ENCODE measurements around the gene CSH2.
"Not testable (repeated sequence)": the region's sequence is repeated elsewhere in the genome, so short reads cannot be mapped to it uniquely, and the experiment has no call there.

CSH2 gene

DNA sequence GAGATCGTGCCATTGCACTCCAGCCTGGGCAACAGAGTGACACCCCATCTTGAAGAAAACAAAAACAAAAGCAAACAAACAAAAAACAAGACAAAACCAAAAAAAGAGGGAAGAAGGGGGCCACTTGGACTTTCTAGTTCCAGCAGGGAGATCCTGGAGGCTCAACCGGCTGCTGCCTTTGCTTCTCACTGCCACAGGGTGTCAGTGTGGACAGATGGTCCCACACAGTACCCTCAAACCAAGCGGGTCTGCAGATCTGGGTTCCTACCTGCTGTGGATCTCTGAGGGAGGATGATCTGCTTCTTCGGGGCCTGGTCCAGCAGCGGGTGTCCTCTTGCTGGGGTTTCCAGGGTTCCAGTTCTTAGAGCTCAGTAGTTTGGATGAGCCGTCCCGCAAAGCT is 6.9 kb downstream of the CSH2 start:
- not testable (repeated sequence) for H3K27ac ChIP-seq

DNA sequence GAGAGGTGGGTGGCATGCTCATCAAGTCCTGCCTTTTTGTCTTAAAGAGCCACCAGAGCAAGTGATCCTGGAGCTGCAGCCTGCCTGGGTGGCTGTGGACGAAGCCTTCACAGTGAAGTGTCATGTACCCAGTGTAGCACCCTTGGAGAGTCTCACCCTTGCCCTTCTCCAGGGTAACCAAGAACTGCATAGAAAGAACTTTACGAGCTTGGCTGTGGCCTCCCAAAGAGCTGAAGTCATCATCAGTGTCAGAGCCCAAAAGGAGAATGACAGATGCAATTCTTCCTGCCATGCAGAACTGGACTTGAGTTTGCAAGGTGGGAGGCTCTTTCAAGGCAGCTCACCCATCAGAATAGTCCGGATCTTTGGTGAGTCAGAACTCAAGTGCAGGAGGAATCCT is 14.2 kb downstream of the CSH2 start:
- no peak overlapping the region for H3K27ac ChIP-seq
- TF ChIP-seq CTCF (IDR thresholded peaks at IDR 0.05): no peak
- TF ChIP-seq ZFX (IDR thresholded peaks at IDR 0.05; ENCODE audit: borderline replicate concordance): no peak

GRCh38 chr17:63856425-63856824 is 17.1 kb downstream of the CSH2 start:
- H3K27ac ChIP-seq: not testable (repeated sequence)

DNA sequence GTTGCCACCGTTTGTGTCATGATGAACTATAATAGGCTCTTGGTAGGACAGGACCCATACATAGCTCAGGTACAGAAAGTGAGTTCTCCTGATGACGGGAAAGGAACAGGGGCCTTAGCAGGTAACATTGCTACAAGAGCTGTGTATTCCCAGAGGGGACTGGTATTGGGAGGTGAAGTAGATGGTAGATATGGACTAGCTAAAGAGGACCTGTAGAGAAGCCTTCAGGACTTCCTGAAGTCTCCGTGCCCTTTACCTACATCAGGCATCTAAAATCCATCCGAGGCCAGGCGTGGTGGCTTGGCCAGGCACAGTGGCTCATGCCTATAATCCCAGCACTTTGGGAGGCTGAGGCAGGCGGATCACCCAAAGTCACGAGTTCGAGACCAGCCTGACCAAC is 18.3 kb downstream of the CSH2 start:
- no peak overlapping the region for H3K27ac ChIP-seq
- no peak for TF ChIP-seq ZFX (IDR thresholded peaks at IDR 0.05; ENCODE audit: borderline replicate concordance)
- TF ChIP-seq CTCF (IDR thresholded peaks at IDR 0.05): no peak

GRCh38 chr17:63854709-63855108 is 18.8 kb downstream of the CSH2 start:
- no peak for TF ChIP-seq CTCF (IDR thresholded peaks at IDR 0.05)
- no peak for TF ChIP-seq ZFX (IDR thresholded peaks at IDR 0.05; ENCODE audit: borderline replicate concordance)
- H3K27ac ChIP-seq: no peak overlapping the region

GRCh38 chr17:63853260-63853659 is 20.2 kb downstream of the CSH2 start:
- no peak overlapping the region for H3K27ac ChIP-seq
- TF ChIP-seq CTCF (IDR thresholded peaks at IDR 0.05) (no peak), ZFX (IDR thresholded peaks at IDR 0.05; ENCODE audit: borderline replicate concordance) (no peak)

DNA sequence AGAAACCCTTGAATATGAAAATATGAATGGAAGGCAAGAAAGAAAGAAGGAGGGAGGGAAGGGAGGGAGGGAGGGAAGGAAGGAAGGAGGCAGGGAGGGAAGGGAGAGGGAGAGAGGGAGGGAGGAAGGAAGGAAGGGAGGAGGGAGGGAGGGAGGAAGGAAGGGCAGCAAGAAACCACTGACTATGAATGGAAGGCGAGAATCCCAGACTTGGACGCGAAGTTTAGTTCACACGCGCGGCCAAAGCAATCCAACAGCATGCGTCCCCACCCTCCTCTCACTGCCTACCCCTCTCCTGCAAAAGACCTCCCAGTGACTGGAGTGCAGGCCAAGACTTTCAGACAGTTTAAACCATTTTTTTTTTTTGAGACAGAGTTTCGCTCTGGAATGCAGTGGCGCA is 23.1 kb downstream of the CSH2 start:
- no peak overlapping the region for H3K27ac ChIP-seq
- TF ChIP-seq ZFX (IDR thresholded peaks at IDR 0.05; ENCODE audit: borderline replicate concordance): no peak
- no peak for TF ChIP-seq CTCF (IDR thresholded peaks at IDR 0.05)

- peak overlapping the region; percentile 48 for H3K27ac ChIP-seq
- TF ChIP-seq CTCF (IDR thresholded peaks at IDR 0.05) (peak; percentile 94), ZFX (IDR thresholded peaks at IDR 0.05; ENCODE audit: borderline replicate concordance) (no peak)
Observed at GRCh38 chr17:63848834-63849689, 24.4 kb downstream of the CSH2 start.
